GM12878 (cell line): ENCODE measurements around the gene TANC1. TPM values are rescaled to one million over a fixed set of nuclear protein-coding genes. Genes with fewer than 3 reads are reported as not detected.

Experiments
- ATAC-seq: fragments of 200-7000 bp; cut with Tn5 transposase; 3 replicates; pipeline ENCODE4 v1.9.1; 2020; ENCODE audit warnings: mild to moderate bottlenecking, moderate library complexity
- BruUV-seq: library from RNA; stranded (reverse); fragments of 400-500 nt; replicated peaks from 2 replicates; lab custom pipeline; 2021; lab: Mats Ljungman, UMichigan
- CTCF ChIA-PET: fragments of 300-600 bp; sonication (Branson Sonifier 250); formaldehyde crosslinking; extraction: SDS; loops from one replicate; lab custom pipeline; 2021; ENCODE audit warnings: inconsistent platforms; lab: Yijun Ruan, JAX
- POLR2A ChIA-PET: fragments of 350-600 bp; formaldehyde crosslinking; extraction: SDS; loops from one replicate; lab custom pipeline; 2021; ENCODE audit warnings: inconsistent platforms; lab: Charles Lee
- RAD21 ChIA-PET: fragments of 300-600 bp; sonication (Branson Sonifier 250); formaldehyde crosslinking; loops from one replicate; lab custom pipeline; 2023; ENCODE audit warnings: antibody characterized with exemption; ENCODE audit not compliant: unreplicated experiment; lab: Charles Lee
- SMC1A ChIA-PET: fragments of 300-600 bp; sonication (Branson Sonifier 250); formaldehyde crosslinking; loops from one replicate; lab custom pipeline; 2023; ENCODE audit not compliant: unreplicated experiment, uncharacterized antibody; lab: Charles Lee
- DNase-seq: peaks from one replicate; pipeline ENCODE4 v3.0.0-alpha.2; 2011; ENCODE audit warnings: low read depth, low spot score
- FAIRE-seq: peaks from 3 replicates; lab custom pipeline; 2011; peaks lifted over from hg19 to GRCh38; lab: Jason Lieb, UNC
- H2AFZ ChIP-seq: 2 replicates; pipeline ENCODE4 v1.6.0; 2011; ENCODE audit warnings: low read depth, low read length, control low read depth; ENCODE audit not compliant: control insufficient read depth
- H3K27ac ChIP-seq: 2 replicates; pipeline ENCODE4 v1.5.1; 2011; ENCODE audit warnings: control low read depth; ENCODE audit not compliant: control insufficient read depth, insufficient read depth
- H3K27me3 ChIP-seq, 2 experiments: replicated peaks in 1 of 2; 2 replicates each; pipeline versions ENCODE4 v1.6.0 to v1.6.1; 2011; ENCODE audit warnings: low read length in 1 of 2; ENCODE audit not compliant: control insufficient read depth in 2 of 2, insufficient read depth in 2 of 2
- H3K36me3 ChIP-seq, 2 experiments: 2 replicates each; pipeline ENCODE4 v1.5.1; 2011; ENCODE audit warnings: low read length in 1 of 2; ENCODE audit not compliant: control insufficient read depth in 2 of 2, insufficient read depth in 2 of 2
- H3K4me1 ChIP-seq: 2 replicates; pipeline ENCODE4 v1.6.1; 2011; ENCODE audit warnings: mild to moderate bottlenecking, low read length, moderate library complexity, mixed read lengths; ENCODE audit not compliant: control insufficient read depth, insufficient read depth
- H3K4me2 ChIP-seq: 2 replicates; pipeline ENCODE4 v1.6.0; 2011; ENCODE audit warnings: control low read depth; ENCODE audit not compliant: control insufficient read depth, insufficient read depth
- H3K4me3 ChIP-seq: fragments of 200-600 bp; sonication (generic); 2 replicates; pipeline ENCODE4 v1.5.1; 2016
- H3K79me2 ChIP-seq: 2 replicates; pipeline ENCODE4 v1.6.0; 2011; ENCODE audit warnings: low read length; ENCODE audit not compliant: control insufficient read depth, insufficient read depth
- H3K9ac ChIP-seq: 2 replicates; pipeline ENCODE4 v1.8.0; 2011; ENCODE audit warnings: low read length, control low read depth, mixed read lengths; ENCODE audit not compliant: control insufficient read depth, insufficient read depth
- H3K9me3 ChIP-seq: replicated peaks from 3 replicates; pipeline ENCODE4 v1.5.1; 2011; ENCODE audit warnings: mild to moderate bottlenecking, low read length; ENCODE audit not compliant: control insufficient read depth, insufficient read depth
- H4K20me1 ChIP-seq: 2 replicates; pipeline ENCODE4 v1.6.0; 2011; ENCODE audit not compliant: control insufficient read depth, insufficient read depth
- BMI1 ChIP-seq: fragments of 450-650 bp; IDR thresholded peaks from 2 replicates; pipeline ENCODE4 v1.6.1; 2016; ENCODE audit warnings: mild to moderate bottlenecking, moderate library complexity, borderline replicate concordance
- E4F1 ChIP-seq: fragments of 450-650 bp; IDR thresholded peaks from 2 replicates; pipeline ENCODE4 v1.6.1; 2018; ENCODE audit warnings: borderline replicate concordance, mild to moderate bottlenecking; ENCODE audit not compliant: partially characterized antibody
- IKZF1 ChIP-seq: fragments of 450-650 bp; conservative IDR thresholded peaks from 2 replicates; pipeline ENCODE4 v1.6.1; 2017; ENCODE audit warnings: antibody characterized with exemption, mild to moderate bottlenecking
- MLLT1 ChIP-seq: fragments of 450-650 bp; IDR thresholded peaks from 2 replicates; pipeline ENCODE4 v1.6.1; 2016; ENCODE audit warnings: mild to moderate bottlenecking
- PAX5 ChIP-seq: IDR thresholded peaks from 2 replicates; pipeline ENCODE4 v1.6.1; 2011; ENCODE audit warnings: low read depth, low read length, borderline replicate concordance
- RFX5 ChIP-seq: IDR thresholded peaks from 2 replicates; pipeline ENCODE4 v1.6.1; 2011; ENCODE audit warnings: low read depth, low read length, improper control_type of control experiment
- STAT3 ChIP-seq: IDR thresholded peaks from 2 replicates; pipeline ENCODE4 v1.6.1; 2011; ENCODE audit warnings: low read depth, low read length, improper control_type of control experiment
- WGBS: methylation state at CpG from one replicate; pipeline ENCODE4 v1.1.6; 2016; ENCODE audit warnings: low lambda C conversion rate; ENCODE audit not compliant: insufficient replicate concordance, insufficient coverage; ENCODE audit errors: missing lambda C conversion rate; 5-methylcytosine and 5-hydroxymethylcytosine counted together
- in situ Hi-C: fragments of 300-500 bp; cut with MboI; formaldehyde crosslinking; loops from 9 replicates; pipeline ENCODE4 v1.14.3; 2018; ENCODE audit warnings: mixed read lengths
- intact Hi-C: fragments of 100-400 bp; cut with micrococcal nuclease; formaldehyde crosslinking; loops from one replicate; pipeline ENCODE4 v1.14.2; 2022; ENCODE audit not compliant: unreplicated experiment
- polyA plus RNA-seq, 11 experiments: library from polyadenylated mRNA; depleted of rRNA in 4 of 11; unstranded in 6 of 11; stranded (reverse) in 5 of 11; fragments of >200 nt; fragmentation: Nextera tagmentation in 4 of 11; fragmentation: Illumina TruSeq in 1 of 11; extraction: Ambion mirVana in 4 of 11; extraction: Trizol in 1 of 11; gene quantifications; 1 replicate in 1 of 11; 2 replicates in 10 of 11; pipeline versions ENCODE4 v1.2.1 to v1.2.3, GENCODE V29; 2011 to 2016; ENCODE audit warnings: inconsistent platforms in 2 of 11, missing spikeins in 2 of 11, low read depth in 1 of 11
- total RNA-seq, 4 experiments: library from RNA; depleted of rRNA in 3 of 4; stranded (reverse); fragments of >200 nt in 3 of 4; fragmentation: Illumina TruSeq in 1 of 4; extraction: Trizol in 1 of 4; gene quantifications; 2 replicates each; pipeline versions ENCODE4 v1.2.1 to v1.2.3, GENCODE V29; 2013 to 2021
- TF ChIP-seq, protein P1 (sequence below): fragments of 450-650 bp; formaldehyde crosslinking; IDR thresholded peaks from 2 replicates; pipeline ENCODE4 v1.4.0; 2022; ENCODE audit warnings: mild to moderate bottlenecking, moderate library complexity
- TF ChIP-seq, protein P2 (sequence below): fragments of 150-350 bp; IDR thresholded peaks from 2 replicates; pipeline ENCODE4 v1.6.1; 2016; ENCODE audit warnings: low read depth, low read length

TANC1 gene
- total and polyA plus RNA-seq, 10 of the 15 experiments (the other 5 are each of a cell fraction or from before 2014, with no cell fraction given), result 0.05 to 5.0 (median 0.34) TPM

GRCh38 chr2:159028776-159029175 lies 60.3 kb downstream of the TANC1 start (continued):
- no peak for TF ChIP-seq E4F1
- TF ChIP-seq IKZF1, result no peak
- TF ChIP-seq, protein P1, sequence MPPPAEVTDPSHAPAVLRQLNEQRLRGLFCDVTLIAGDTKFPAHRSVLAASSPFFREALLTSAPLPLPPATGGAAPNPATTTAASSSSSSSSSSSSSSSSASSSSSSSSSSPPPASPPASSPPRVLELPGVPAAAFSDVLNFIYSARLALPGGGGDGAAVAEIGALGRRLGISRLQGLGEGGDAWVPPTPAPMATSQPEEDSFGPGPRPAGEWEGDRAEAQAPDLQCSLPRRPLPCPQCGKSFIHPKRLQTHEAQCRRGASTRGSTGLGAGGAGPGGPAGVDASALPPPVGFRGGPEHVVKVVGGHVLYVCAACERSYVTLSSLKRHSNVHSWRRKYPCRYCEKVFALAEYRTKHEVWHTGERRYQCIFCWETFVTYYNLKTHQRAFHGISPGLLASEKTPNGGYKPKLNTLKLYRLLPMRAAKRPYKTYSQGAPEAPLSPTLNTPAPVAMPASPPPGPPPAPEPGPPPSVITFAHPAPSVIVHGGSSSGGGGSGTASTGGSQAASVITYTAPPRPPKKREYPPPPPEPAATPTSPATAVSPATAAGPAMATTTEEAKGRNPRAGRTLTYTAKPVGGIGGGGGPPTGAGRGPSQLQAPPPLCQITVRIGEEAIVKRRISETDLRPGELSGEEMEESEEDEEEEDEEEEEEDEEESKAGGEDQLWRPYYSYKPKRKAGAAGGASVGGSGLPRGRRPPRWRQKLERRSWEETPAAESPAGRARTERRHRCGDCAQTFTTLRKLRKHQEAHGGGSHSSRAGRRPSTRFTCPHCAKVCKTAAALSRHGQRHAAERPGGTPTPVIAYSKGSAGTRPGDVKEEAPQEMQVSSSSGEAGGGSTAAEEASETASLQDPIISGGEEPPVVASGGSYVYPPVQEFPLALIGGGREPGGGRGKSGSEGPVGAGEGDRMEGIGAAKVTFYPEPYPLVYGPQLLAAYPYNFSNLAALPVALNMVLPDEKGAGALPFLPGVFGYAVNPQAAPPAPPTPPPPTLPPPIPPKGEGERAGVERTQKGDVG (CRISPR knock-in tag), result no peak
- no peak for TF ChIP-seq PAX5
- no peak for TF ChIP-seq BMI1
- TF ChIP-seq RFX5, result no peak
- TF ChIP-seq, all 136 proteins: peak for 0

GRCh38 chr2:159029936-159030335 lies 61.5 kb downstream of the TANC1 start:
- in situ Hi-C loops (no loop called here), intact Hi-C loops (no loop called here)
- no peak for ATAC-seq
- POLR2A ChIA-PET, result no interaction called here
- Histone ChIP-seq H3K27me3 (no peaks in the 10 kb centered on the region), H3K36me3 (no peaks in the 10 kb centered on the region), H3K79me2 (no peaks in the 10 kb centered on the region), H2AFZ (no peak overlapping the region), H3K4me2 (no peak overlapping the region), H3K9ac (no peak overlapping the region), H3K4me3 (no peak overlapping the region), H3K4me1 (no peaks in the 10 kb centered on the region), H4K20me1 (no peaks in the 10 kb centered on the region), H3K9me3 (no peaks in the 10 kb centered on the region), H3K27ac (no peak overlapping the region)
- SMC1A ChIA-PET, result no interaction called here
- DNase-seq, result no peak
- no peak for FAIRE-seq
- RAD21 ChIA-PET, result no interaction called here
- 57% methylated on average over 2 of the region's 2 CpGs for WGBS
- no TSS peak for BruUV-seq
- CTCF ChIA-PET, result interaction anchor here (1.5 kb wide), 1 partner anchor 8 kb away, joined by 3 read pairs; no protein-coding TSS in a partner anchor
- TF ChIP-seq MLLT1 (no peak), STAT3 (no peak)
- TF ChIP-seq, protein P2, sequence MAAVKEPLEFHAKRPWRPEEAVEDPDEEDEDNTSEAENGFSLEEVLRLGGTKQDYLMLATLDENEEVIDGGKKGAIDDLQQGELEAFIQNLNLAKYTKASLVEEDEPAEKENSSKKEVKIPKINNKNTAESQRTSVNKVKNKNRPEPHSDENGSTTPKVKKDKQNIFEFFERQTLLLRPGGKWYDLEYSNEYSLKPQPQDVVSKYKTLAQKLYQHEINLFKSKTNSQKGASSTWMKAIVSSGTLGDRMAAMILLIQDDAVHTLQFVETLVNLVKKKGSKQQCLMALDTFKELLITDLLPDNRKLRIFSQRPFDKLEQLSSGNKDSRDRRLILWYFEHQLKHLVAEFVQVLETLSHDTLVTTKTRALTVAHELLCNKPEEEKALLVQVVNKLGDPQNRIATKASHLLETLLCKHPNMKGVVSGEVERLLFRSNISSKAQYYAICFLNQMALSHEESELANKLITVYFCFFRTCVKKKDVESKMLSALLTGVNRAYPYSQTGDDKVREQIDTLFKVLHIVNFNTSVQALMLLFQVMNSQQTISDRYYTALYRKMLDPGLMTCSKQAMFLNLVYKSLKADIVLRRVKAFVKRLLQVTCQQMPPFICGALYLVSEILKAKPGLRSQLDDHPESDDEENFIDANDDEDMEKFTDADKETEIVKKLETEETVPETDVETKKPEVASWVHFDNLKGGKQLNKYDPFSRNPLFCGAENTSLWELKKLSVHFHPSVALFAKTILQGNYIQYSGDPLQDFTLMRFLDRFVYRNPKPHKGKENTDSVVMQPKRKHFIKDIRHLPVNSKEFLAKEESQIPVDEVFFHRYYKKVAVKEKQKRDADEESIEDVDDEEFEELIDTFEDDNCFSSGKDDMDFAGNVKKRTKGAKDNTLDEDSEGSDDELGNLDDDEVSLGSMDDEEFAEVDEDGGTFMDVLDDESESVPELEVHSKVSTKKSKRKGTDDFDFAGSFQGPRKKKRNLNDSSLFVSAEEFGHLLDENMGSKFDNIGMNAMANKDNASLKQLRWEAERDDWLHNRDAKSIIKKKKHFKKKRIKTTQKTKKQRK, result no peak
